Activated CD4-positive, alpha-beta T cell treated with anti-CD3 and anti-CD28 coated beads, Interleukin-2, amount 50 U/mL, for 16 hours (primary cell): ENCODE results near the gene A2ML1.
"Not testable (repeated sequence)": the region's sequence is repeated elsewhere in the genome, so short reads cannot be mapped to it uniquely, and the experiment has no call there.

Experiments used
- DNase-seq: peaks from one replicate; pipeline ENCODE4 v3.0.0-alpha.2; 2020

The A2ML1 gene

DNA sequence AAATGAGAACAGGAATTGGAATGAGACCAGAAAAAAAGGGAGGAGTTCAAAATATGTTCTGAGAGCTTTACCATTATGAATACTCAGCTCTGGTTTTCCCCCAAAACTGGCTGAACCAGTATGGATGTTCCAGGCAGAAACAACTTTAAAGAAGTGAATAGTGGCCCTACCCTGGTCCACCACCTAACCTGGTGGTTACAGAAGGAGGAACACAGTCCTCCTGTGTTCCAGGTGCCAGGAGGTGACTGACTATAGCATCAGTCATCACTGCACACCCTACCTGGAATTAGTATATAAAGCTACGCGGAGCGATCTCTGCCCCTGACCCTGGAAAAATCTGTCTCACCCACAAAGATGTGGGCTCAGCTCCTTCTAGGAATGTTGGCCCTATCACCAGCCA, at the start of gene A2ML1:
A2ML1 (plus strand) TSS at position 324 of the 400 bp plus-strand sequence; CDS start at position 355, 31 bp downstream.
- DNase-seq, result no peak

DNA sequence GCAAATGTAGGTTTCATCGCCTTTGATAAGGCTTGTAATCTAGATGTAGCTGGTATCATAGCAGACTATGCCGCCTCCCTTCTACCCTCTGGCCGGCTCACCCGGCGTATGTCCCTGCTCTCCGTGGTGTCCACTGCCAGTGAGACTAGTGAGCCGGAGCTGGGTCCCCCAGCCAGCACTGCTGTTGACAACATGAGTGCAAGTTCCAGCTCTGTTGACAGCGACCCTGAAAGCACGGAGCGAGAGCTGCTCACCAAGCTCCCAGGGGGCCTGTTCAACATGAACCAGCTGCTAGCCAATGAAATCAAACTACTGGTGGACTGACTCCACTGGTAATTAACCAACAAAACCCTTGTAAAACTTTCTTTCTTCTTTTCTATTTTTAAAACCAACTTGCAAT, 49.0 kb upstream of the A2ML1 start:
- DNase-seq, result no peak

DNA sequence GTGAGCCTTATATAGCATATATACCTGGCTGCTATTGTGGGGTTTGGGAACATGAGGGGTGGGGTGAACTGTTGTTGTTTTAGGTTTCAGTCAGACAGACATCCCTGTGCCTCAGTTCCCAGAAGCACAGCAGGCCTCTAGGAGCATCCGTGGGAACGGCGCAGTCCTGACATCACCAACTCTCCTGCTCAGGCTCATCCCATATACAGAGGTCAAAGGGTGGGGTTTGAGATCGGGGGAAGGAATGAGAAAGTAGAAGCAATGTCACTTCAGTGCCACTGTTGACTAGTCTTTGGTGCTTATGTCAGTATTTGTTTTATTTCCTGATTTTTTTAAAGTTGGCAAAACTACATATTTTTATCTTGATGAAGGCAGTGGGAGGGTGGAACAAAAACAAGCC, 43.1 kb upstream of the A2ML1 start:
- no peak for DNase-seq

DNA sequence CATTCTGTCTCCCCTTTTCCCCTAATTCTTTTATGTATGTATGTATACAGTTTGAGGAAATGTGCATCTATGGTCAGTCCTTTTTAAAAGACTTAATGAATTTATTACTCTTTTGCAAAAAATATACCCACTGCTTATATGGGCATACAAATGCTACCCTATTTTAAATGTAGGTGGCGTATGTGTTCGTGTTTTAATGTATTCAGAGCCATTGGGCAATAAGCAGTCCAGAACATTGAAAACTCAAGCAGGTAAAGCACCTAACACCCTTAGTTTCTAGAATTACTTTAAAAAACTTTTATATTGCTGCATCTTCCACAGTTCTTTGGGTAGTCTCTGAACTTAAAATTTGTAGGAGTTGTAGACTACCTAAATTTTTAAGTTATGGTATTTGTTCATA, 42.6 kb upstream of the A2ML1 start:
- DNase-seq, result no peak

DNA sequence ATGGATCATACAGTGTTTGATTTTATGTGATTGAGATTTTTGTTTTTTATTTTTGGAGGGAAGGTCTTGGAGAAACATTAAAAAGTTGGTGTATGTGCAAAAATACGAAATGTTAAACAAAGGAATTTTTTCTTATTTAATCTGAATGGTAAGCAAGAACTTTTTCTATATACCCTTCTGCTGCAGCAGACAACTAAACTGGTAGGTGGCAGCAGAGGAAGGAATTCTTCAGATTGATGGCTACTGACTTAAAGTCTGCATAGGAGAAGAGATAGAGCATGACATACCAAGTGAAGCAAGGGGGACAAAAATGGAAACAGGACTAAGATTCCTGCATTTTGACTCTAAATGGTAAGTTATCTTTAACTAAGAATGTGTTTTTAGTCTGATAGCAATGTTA, 42.0 kb upstream of the A2ML1 start:
- DNase-seq, result peak; percentile 8

DNA sequence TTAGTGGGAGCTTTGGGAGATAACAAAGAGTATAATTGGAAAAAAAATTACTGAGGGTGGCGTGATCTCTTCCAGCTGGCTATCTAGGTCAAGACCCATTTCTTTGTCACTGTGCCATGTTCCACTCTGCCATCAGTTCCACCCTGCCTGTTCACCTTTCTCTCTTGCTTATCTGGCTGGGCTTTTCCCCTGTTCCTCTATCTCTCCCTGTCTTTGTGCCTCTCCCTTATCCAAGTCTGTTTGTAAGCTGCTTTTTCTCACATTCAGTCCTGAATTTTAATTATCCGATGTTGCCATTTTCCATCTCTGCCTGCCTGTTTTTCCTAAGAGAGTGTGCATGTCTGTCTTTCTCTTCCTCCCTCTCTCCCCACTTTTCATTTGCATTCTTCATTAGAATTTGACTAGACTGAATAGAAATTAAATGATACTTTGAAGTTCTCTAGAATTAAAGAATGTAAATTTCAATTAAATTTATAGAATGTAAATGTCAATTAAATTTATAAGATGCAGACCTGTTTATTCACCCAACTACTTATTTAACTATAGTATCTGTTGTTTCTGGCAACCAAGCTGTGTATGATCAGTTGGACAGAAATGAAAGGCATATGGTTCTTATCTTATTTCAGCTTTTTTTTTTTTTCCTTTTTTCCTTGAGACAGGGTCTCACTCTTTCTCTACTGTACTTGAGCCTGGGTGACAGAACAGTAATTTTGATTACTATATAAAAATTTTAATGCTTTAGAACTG, 40.9 kb upstream of the A2ML1 start:
- no peak for DNase-seq

DNA sequence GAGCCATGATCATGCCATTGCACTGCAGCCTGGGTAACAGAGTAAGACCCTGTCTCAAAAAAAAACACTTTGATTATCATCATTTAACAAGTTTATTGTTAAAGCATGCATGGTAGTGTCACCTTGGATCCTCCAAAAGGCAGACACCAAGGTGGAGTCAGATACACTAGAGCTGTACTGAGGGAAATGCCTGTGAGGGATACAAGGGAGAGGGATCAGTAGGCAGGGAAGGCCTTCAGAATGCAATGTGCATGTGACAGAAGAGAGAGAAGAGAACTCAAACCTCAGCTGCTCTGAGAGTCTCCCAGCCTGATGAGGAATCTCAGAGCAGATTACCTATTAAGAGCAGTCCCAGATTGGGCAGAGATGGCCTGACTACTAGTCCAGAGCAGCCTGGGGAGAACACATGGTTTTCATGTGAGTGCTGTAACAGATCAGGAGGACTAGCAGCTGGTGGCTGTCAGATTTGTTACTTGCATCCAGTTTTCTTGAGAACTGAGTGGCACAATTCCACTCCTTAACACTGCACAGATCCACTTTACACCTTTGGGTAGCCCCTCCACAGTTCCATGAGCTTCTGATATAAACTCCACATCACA, 38.0 kb upstream of the A2ML1 start:
- DNase-seq, result no peak

DNA sequence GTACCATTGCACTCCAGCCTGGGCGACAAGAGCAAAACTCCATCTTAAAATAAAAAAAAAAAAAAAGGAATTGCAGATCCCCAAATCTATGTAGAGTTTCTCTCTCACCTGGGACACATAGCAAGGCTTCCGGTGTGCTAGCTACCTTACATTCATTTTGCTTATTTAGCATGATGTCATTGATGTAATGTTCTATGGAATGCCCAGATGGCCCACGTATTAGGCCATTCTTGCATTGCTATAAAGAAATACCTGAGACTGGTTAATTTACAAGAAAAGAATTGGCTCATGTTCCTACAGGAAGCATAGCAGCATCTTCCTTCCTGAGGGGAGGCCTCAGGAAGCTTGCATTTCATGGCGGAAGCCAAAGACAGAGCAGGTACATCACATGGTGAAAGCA, 36.9 kb upstream of the A2ML1 start:
- no peak for DNase-seq

DNA sequence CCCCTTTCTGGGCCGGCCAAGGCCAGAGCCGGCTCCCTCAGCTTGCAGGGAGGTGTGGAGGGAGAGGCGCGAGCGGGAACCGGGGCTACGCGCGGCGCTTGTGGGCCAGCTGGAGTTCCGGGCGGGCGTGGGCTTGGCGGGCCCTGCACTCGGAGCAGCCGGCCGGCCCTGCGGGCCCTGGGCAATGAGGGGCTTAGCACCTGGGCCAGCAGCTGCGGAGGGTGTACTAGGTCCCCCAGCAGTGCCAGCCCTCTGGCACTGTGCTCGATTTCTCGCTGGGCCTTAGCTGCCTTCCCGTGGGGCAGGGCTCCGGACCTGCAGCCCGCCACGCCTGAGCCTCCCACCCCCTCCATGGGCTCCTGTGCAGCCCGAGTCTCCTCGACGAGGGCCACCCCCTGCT, 35.2 kb upstream of the A2ML1 start:
- DNase-seq, result not testable (repeated sequence)

DNA sequence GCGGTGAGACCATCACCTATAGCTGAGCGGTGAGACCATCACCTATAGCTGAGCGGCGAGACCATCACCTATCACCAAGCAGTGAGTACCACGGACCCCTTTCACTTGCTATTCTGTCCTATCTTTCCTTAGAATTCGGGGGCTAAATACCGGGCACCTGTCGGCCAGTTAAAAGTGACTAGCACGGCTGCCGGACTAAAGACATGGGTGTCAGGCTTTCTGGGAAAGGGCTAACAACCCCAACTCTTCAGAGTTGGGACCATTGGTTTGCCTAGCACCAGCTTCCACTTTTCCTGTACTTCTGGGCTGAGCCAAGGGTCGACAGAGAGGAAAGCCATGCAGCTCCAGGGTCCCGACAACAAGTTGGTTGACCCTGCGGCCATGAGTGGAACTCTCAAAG, 33.7 kb upstream of the A2ML1 start:
- not testable (repeated sequence) for DNase-seq

DNA sequence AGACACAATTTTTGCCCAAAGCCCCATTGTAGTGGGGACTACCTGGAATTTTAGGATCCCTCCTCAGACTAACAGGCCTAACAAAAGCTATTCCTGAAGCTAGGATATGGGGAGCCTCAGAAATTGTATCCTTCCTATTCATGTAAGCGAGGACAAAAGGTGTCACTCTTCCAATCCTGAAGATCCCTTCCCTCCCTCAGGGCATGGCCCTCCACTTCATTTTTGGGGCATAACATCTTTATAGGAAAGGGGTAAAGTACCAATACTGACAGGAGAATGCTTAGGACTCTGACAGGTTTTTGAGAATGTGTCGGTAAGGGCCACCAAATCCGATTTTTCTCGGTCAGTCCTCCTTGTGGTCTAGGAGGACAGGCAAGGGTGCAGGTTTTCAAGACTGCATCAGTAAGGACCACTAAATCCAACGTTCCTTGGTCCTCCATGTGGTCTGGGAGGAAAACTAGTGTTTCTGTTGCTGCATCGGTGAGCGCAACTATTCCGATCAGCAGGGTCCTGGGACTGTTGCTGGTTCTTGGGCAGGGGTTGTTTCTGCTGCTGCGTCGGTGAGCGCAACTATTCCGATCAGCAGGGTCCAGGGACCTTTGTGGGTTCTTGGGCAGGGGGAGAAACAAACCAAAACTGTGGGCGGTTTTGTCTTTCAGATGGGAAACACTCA, 32.9 kb upstream of the A2ML1 start:
- DNase-seq, result not testable (repeated sequence)

DNA sequence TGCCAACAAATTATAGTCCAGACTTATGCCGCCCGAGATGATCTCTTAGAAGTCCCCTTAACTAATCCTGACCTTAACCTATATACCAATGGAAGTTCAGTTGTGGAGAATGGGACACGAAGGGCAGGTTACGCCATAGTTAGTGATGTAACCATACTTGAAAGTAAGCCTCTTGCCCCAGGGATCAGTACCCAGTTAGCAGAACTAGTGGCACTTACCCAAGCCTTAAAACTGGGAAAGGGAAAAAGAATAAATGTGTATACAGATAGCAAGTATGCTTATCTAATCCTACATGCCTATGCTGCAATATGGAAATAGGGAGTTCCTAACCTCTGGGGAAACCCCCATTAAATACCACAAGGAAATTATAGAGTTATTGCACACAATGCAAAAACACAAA, 29.2 kb upstream of the A2ML1 start:
- DNase-seq, result not testable (repeated sequence)

DNA sequence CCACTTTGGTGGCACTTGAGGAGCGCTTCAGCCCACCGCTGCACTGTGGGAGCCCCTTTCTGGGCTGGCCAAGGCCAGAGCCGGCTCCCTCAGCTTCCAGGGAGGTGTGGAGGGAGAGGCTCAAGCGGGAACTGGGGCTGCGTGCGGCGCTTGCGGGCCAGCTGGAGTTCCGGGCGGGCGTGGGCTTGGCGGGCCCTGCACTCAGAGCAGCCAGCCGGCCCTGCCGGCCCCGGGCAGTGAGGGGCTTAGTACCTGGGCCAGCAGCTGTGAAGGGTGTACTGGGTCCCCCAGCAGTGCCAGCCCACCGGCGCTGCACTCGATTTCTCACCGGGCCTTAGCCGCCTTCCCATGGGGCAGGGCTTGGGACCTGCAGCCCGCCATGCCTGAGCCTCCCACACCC, 27.8 kb upstream of the A2ML1 start:
- DNase-seq, result not testable (repeated sequence)

DNA sequence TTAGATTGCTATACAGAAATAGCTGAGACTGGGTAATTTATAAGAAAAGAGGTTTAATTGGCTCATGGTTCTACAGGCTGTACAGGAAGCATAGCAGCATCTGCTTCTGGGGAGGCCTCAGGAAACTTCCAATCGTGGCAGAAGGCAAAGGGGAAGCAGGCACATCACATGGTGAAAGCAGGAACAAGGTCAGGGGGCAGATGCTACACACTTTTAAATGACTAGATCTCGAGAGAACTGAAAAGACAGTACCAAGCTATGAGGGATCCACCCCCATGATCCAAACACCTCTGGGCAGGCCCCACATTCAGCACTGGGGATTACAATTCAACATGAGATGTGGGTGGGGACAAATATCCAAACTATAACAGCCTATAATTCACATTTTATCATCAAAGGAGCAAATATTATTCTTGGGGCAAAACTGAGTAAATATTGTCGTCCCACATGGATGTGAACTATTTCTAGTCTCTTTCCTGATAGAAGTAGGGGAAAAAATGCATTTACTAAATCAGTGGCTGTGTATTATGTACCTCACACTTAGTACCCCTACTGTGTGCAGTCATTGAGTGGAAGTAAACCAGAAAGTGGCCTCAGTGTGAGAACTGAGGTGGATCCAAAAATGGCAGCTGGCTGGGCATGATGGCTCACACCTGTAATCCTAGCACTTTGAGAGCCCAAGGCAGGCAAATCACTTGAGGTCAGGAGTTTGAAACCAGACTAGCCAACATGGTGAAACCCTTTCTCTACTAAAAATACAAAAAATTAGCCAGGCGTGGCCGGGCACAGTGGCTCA, 25.4 kb upstream of the A2ML1 start:
- DNase-seq, result no peak

DNA sequence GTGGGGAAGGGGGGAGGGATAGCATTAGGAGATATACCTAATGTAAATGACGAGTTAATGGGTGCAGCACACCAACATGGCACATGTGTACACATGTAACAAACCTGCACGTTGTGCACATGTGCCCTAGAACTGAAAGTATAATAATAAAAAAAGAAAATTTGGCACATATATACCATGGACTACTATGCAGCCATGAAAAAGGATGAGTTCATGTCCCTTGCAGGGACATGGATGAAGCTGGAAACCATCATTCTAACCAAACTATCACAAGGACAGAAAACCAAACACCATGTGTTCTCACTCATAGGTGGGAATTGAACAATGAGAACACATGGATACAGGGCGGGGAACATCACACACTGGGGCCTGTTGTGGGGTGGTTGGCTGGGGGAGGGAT, 21.2 kb upstream of the A2ML1 start:
- DNase-seq, result not testable (repeated sequence)

DNA sequence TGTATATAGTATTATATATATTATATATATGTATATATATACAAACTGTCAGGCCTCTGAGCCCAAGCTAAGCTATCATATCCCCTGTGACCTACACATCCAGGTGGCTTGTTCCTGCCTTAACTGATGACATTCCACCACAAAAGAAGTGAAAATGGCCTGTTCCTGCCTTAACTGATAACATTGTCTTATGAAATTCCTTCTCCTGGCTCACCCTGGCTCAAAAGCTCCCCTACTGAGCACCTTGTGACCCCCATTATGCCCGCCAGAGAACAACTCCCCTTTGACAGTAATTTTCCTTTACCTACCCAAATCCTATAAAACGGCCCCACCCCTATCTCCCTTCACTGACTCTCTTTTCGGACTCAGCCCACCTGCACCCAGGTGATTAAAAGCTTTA, 17.6 kb upstream of the A2ML1 start:
- DNase-seq, result not testable (repeated sequence)

DNA sequence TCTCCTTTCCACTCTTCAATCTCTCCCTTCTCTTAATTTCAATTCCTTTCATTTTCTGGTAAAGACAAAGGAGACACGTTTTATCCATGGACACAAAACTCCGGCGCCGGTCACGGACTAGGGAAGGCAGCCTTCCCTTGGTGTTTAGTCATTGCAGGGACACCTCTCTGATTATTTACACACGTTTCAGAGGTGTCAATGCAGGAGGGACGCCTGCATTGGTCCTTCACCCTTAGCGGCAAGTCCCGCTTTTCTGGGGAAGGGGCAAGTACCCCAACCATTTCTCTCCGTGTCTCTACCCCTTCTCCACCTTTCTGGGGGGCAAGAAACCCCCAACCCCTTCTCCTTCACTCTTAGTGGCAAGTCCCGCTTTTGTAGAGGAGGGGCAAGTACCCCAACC, 16.9 kb upstream of the A2ML1 start:
- DNase-seq, result not testable (repeated sequence)

DNA sequence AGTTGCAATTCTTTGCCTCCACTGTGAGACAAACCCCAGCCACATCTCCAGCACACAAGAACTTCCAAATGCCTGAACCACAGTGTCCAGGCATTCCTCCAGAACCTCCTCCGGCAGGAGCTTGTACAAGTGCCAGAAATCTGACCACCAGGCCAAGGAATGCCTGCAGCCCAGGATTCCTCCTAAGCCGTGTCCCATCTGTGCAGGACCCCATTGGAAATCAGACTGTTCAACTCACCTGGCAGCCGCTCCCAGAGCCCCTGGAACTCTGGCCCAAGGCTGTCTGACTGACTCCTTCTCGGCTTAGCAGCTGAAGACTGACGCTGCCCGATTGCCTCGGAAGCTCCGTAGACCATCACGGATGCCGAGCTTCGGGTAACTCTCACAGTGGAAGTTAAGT, 15.3 kb upstream of the A2ML1 start:
- DNase-seq, result not testable (repeated sequence)

DNA sequence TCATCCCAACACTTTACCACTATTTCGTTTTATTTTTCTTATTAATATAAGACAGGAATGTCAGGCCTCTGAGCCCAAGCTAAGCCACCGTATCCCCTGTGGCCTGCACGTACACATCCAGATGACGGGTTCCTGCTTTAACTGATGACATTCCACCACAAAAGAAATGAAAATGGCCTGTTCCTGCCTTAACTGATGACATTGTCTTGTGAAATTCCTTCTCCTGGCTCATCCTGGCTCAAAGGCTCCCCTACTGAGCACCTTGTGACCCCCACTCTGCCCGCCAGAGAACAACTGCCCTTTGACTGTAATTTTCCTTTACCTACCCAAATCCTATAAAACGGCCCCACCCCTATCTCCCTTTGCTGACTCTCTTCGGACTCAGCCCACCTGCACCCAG, 12.3 kb upstream of the A2ML1 start:
- DNase-seq, result not testable (repeated sequence)

DNA sequence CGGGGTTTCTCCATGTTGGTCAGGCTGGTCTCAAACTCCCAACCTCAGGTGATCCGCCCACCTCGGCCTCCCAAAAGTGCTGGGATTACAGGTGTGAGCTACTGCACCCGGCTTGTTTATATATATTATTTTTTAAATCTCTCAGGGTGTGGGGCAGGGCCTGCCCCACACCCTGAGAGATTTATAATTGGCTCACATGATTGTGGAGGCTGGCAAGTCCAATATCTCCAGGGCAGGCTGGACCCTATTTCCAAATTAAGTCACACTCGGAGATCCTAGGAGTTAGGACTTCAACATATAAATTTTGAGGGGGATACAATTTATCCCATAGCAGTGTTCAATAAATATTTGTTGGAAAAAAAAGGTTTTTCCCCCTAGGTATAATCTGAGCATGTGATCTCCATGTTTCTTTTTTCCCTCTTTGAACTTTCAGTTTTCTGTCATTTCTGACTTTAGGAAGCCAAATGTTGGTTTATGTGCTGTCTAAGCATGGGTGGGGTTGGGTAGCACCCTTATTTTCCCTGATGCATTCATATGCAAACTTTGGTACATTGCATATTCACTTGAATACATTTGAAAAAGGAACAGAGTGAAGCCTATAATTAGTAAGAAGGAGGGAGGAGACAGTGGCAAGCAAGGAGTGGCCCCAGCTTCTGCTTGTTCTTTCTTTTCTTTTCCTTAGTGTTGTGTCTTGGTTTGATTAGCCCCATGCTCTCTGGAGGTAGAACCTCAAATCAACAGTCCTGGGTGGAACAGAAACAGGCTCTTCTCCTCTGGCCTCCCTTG, 8.7 kb upstream of the A2ML1 start:
- DNase-seq, result no peak

DNA sequence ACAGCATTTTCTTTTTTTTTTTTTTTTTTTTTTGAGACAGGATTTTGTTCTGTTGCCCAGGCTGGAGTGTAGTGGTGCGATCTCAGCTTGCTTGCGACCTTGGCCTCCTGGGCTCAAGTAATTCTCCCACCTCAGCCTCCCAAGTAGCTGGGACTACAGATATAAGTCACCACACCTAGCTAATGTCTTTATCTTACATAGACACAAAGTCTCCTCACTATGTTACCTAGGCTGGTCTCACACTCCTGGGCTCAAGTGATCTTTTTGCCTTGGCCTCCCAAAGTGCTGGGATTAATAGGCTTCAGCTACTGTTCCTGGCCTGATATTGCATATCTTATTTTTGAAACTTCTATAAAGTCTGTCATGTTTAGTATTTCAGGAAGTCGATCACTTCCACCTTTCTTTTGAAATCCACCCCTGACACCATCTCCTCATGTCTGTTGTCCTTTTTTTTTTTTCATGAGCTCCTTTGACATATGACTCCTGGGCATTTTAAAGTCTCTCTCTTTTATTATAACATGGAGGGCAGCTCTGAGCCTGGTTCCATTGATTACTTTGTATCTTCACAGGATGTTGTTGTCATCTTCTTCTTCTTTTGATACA, 5.9 kb upstream of the A2ML1 start:
- no peak for DNase-seq

DNA sequence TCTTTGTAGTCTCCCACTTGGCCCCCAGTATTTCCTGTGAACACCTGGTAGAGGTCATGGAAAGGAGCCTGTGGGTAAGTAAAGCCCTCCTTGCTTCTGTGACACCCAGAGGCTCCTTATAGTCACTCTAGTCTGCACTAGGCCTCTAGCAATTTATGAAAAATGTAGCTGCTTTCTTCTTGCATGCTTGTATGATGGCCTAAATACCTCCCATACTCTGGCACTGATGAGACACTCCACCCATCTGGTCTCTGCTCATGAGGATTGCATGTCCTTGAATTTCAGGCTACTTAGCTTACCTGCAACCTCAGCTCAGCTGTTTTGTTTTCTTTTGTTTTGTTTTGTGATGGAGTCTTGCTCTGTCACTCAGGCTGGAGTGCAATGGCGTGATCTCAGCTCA, 4.6 kb upstream of the A2ML1 start:
- no peak for DNase-seq
